HL-60 (cell line): ENCODE measurements around the gene FMNL2.

Source experiments
- DNase-seq, 2 experiments: peaks; one replicate each; pipeline ENCODE4 v3.0.0-alpha.2; 2010 to 2020; ENCODE audit warnings: low read depth in 1 of 2, low spot score in 1 of 2
- H3K27ac ChIP-seq: fragments of 250-450 bp; sonication (Bioruptor Pico); replicated peaks from 2 replicates; pipeline ENCODE4 v1.5.1; 2020; ENCODE audit warnings: mild to moderate bottlenecking, moderate library complexity
- H3K27me3 ChIP-seq: fragments of 250-450 bp; sonication (Bioruptor Pico); 2 replicates; pipeline ENCODE4 v1.5.1; 2021; ENCODE audit warnings: mild to moderate bottlenecking, moderate library complexity; ENCODE audit not compliant: insufficient read depth, poor library complexity, severe bottlenecking
- H3K4me3 ChIP-seq: replicated peaks from 2 replicates; pipeline ENCODE4 v1.5.1; 2011; ENCODE audit warnings: mild to moderate bottlenecking, control low read depth, low read length; ENCODE audit not compliant: insufficient read depth
- CTCF ChIP-seq: IDR thresholded peaks from one replicate; pipeline ENCODE4 v1.5.1; 2011; ENCODE audit warnings: low read length, control low read depth, inconsistent platforms; ENCODE audit not compliant: insufficient read depth
- GABPA ChIP-seq: IDR thresholded peaks from 2 replicates; pipeline ENCODE4 v1.6.1; 2012; ENCODE audit warnings: low read depth
- POLR2AphosphoS5 ChIP-seq: IDR thresholded peaks from 2 replicates; pipeline ENCODE4 v1.6.1; 2012; ENCODE audit warnings: low read depth
- REST ChIP-seq: IDR thresholded peaks from 2 replicates; pipeline ENCODE4 v1.6.1; 2012; ENCODE audit warnings: low read depth; ENCODE audit not compliant: insufficient replicate concordance
- SPI1 ChIP-seq: IDR thresholded peaks from 2 replicates; pipeline ENCODE4 v1.6.1; 2012; ENCODE audit warnings: low read depth, mild to moderate bottlenecking, borderline replicate concordance

The FMNL2 gene

GRCh38 chr2:152693033-152693432 is 358.1 kb downstream of the FMNL2 start:
- no peak overlapping the region for H3K4me3 ChIP-seq
- no peak for DNase-seq
- H3K27ac ChIP-seq, result no peak overlapping the region
- H3K27me3 ChIP-seq, result no peaks in the 10 kb centered on the region
- TF ChIP-seq SPI1 (no peak), REST (no peak), GABPA (no peak), POLR2AphosphoS5 (no peak), CTCF (no peak)

- no peak for TF ChIP-seq GABPA
- no peak for TF ChIP-seq POLR2AphosphoS5
- H3K4me3 ChIP-seq, result no peak overlapping the region
- no peak overlapping the region for H3K27ac ChIP-seq
- no peak for DNase-seq
- H3K27me3 ChIP-seq, result no peaks in the 10 kb centered on the region
Measured at GRCh38 chr2:152694161-152694661, 359.2 kb downstream of the FMNL2 start.

GRCh38 chr2:152695763-152696162 is 360.8 kb downstream of the FMNL2 start:
- Histone ChIP-seq H3K27me3 (no peaks in the 10 kb centered on the region), H3K27ac (no peak overlapping the region), H3K4me3 (no peak overlapping the region)
- no peak for DNase-seq
- no peak for TF ChIP-seq GABPA
- no peak for TF ChIP-seq SPI1
- no peak for TF ChIP-seq REST
- no peak for TF ChIP-seq CTCF
- TF ChIP-seq POLR2AphosphoS5, result no peak

GRCh38 chr2:152696476-152696875 is 361.5 kb downstream of the FMNL2 start:
- Histone ChIP-seq H3K27me3 (no peaks in the 10 kb centered on the region), H3K4me3 (no peak overlapping the region), H3K27ac (no peak overlapping the region)
- DNase-seq, result no peak
- TF ChIP-seq SPI1 (no peak), CTCF (no peak), GABPA (no peak), POLR2AphosphoS5 (no peak), REST (no peak)
